OCI-LY3 (cell line): ENCODE data around the gene ARHGEF25.
A peak's percentile ranks its signal among the peaks of the same experiment; 100 is the strongest.

ENCODE experiments used
- H2AFZ ChIP-seq: fragments of 200-600, 300-600 bp; shearing (Covaris generic); 2 replicates; pipeline ENCODE4 v1.6.0; 2014; ENCODE audit warnings: antibody characterized with exemption, low read depth, low read length
- H3K27ac ChIP-seq: fragments of 200-600, 300-600 bp; sonication (generic); 2 replicates; pipeline ENCODE4 v1.5.1; 2014; ENCODE audit warnings: mild to moderate bottlenecking, low read length, moderate library complexity, mixed read lengths
- H3K27me3 ChIP-seq: fragments of 200-600, 300-600 bp; sonication (generic); 2 replicates; pipeline ENCODE4 v1.6.1; 2014; ENCODE audit warnings: low read depth, low read length, mixed read lengths
- H3K36me3 ChIP-seq: fragments of 200-600, 300-600 bp; sonication (generic); replicated peaks from 2 replicates; pipeline ENCODE3; 2014; ENCODE audit warnings: low read depth, low read length, mixed read lengths
- H3K4me1 ChIP-seq: fragments of 300-600, 200-600 bp; sonication (generic); 2 replicates; pipeline ENCODE4 v1.6.1; 2014; ENCODE audit warnings: low read length, mixed read lengths
- H3K4me2 ChIP-seq: fragments of 200-600, 300-600 bp; sonication (generic); 2 replicates; pipeline ENCODE4 v1.6.1; 2014; ENCODE audit warnings: low read length, mixed read lengths
- H3K4me3 ChIP-seq: fragments of 300-600, 200-600 bp; sonication (generic); 2 replicates; pipeline ENCODE4 v1.5.1; 2014; ENCODE audit warnings: antibody characterized with exemption, mild to moderate bottlenecking, low read length, moderate library complexity
- H3K79me2 ChIP-seq: fragments of 300-600, 200-600 bp; shearing (Covaris generic); 2 replicates; pipeline ENCODE4 v1.6.1; 2014; ENCODE audit warnings: mild to moderate bottlenecking, low read length, mixed read lengths
- H3K9ac ChIP-seq: fragments of 300-600, 200-600 bp; shearing (Covaris generic); 2 replicates; pipeline ENCODE4 v1.6.0; 2014; ENCODE audit warnings: mild to moderate bottlenecking, low read length, moderate library complexity
- H3K9me3 ChIP-seq: fragments of 200-600, 300-600 bp; shearing (Covaris generic); 2 replicates; pipeline ENCODE4 v1.6.1; 2014; ENCODE audit warnings: low read length, mixed read lengths; ENCODE audit not compliant: insufficient read depth
- H4K20me1 ChIP-seq: fragments of 200-600, 300-600 bp; sonication (generic); 2 replicates; pipeline ENCODE4 v1.6.1; 2016; ENCODE audit warnings: low read length, mixed read lengths; ENCODE audit not compliant: insufficient read depth
- EZH2phosphoT487 ChIP-seq: fragments of 200-600 bp; shearing (Covaris generic); IDR thresholded peaks from 2 replicates; pipeline ENCODE4 v1.6.1; 2018; ENCODE audit warnings: antibody characterized with exemption, mixed run types, low read depth
- TF ChIP-seq, protein P1 (sequence below): fragments of 200-600, 300-600 bp; sonication (generic); IDR thresholded peaks from 2 replicates; pipeline ENCODE4 v1.5.1; 2014; ENCODE audit warnings: antibody characterized with exemption, low read length, low read depth

The ARHGEF25 gene

GRCh38 chr12:57610554-57611107 lies 604 bp upstream of the ARHGEF25 start:
- Histone ChIP-seq H3K27me3 (no peaks in the 10 kb centered on the region), H3K4me3 (peak overlapping the region; percentile 95), H3K9ac (peak overlapping the region; percentile 87), H3K79me2 (peaks cover 3% of the 10 kb centered on the region), H4K20me1 (no peaks in the 10 kb centered on the region), H3K4me2 (peak overlapping the region; percentile 88), H3K4me1 (peaks cover 30% of the 10 kb centered on the region), H3K9me3 (no peaks in the 10 kb centered on the region), H3K36me3 (peaks cover 4% of the 10 kb centered on the region), H2AFZ (peak overlapping the region; percentile 87), H3K27ac (no peak overlapping the region)
- TF ChIP-seq EZH2phosphoT487 = no peak
- TF ChIP-seq, protein P1, sequence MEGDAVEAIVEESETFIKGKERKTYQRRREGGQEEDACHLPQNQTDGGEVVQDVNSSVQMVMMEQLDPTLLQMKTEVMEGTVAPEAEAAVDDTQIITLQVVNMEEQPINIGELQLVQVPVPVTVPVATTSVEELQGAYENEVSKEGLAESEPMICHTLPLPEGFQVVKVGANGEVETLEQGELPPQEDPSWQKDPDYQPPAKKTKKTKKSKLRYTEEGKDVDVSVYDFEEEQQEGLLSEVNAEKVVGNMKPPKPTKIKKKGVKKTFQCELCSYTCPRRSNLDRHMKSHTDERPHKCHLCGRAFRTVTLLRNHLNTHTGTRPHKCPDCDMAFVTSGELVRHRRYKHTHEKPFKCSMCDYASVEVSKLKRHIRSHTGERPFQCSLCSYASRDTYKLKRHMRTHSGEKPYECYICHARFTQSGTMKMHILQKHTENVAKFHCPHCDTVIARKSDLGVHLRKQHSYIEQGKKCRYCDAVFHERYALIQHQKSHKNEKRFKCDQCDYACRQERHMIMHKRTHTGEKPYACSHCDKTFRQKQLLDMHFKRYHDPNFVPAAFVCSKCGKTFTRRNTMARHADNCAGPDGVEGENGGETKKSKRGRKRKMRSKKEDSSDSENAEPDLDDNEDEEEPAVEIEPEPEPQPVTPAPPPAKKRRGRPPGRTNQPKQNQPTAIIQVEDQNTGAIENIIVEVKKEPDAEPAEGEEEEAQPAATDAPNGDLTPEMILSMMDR = no peak

GRCh38 chr12:57611827-57612710 lies 834 bp downstream of the ARHGEF25 start:
- Histone ChIP-seq H3K4me2 (peak overlapping the region; percentile 88), H3K9me3 (no peaks in the 10 kb centered on the region), H2AFZ (no peak overlapping the region), H3K9ac (peak overlapping the region; percentile 87), H3K4me1 (peaks cover 28% of the 10 kb centered on the region), H3K36me3 (peaks cover 8% of the 10 kb centered on the region), H3K4me3 (peak overlapping the region; percentile 95), H3K79me2 (no peaks in the 10 kb centered on the region), H3K27me3 (no peaks in the 10 kb centered on the region), H3K27ac (no peak overlapping the region), H4K20me1 (no peaks in the 10 kb centered on the region)
- TF ChIP-seq, protein P1 = no peak

GRCh38 chr12:57612711-57613426 lies 1.6 kb downstream of the ARHGEF25 start:
- H3K9ac ChIP-seq = no peak overlapping the region
- TF ChIP-seq, protein P1 = no peak
- TF ChIP-seq EZH2phosphoT487 = no peak
- H3K27me3 ChIP-seq = no peaks in the 10 kb centered on the region
- H4K20me1 ChIP-seq = no peaks in the 10 kb centered on the region
- H3K4me1 ChIP-seq = peaks cover 28% of the 10 kb centered on the region
- no peak overlapping the region for H2AFZ ChIP-seq
- H3K27ac ChIP-seq = no peak overlapping the region
- no peaks in the 10 kb centered on the region for H3K79me2 ChIP-seq
- H3K4me3 ChIP-seq = no peak overlapping the region
- no peaks in the 10 kb centered on the region for H3K9me3 ChIP-seq
- peaks cover 8% of the 10 kb centered on the region for H3K36me3 ChIP-seq
- H3K4me2 ChIP-seq = no peak overlapping the region

DNA sequence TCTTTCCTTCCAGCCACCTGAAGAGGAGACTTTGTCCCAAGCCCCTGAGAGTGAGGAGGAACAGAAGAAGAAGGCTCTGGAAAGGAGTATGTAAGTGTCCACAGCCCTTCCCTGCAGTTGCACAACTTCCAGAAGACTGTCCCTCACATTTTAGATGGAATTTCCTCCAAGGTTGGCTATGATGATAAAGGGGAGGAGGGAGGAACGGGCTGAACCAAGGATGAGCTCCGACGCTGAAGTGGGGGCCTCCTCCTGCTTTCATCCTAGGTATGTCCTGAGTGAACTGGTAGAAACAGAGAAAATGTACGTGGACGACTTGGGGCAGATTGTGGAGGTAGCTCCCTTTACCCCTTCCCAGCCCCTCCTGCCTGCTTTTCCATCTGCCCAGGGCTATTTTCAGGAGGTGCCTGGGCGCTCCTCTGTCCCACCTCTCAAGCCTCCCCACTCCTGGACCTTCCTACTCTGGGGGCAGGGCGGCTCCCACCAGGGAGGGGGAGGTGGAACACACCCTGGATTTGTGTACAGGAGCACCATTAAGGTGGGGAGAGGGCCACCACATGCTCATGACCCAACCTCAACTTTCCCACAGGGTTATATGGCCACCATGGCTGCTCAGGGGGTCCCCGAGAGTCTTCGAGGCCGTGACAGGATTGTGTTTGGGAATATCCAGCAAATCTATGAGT lies 2.3 kb downstream of the ARHGEF25 start:
- H3K4me3 ChIP-seq = peak overlapping the region; percentile 26
- H3K4me1 ChIP-seq = peaks cover 28% of the 10 kb centered on the region
- H3K4me2 ChIP-seq = peak overlapping the region; percentile 56
- H3K27ac ChIP-seq = no peak overlapping the region
- H3K36me3 ChIP-seq = peaks cover 8% of the 10 kb centered on the region
- H3K9me3 ChIP-seq = no peaks in the 10 kb centered on the region
- no peaks in the 10 kb centered on the region for H3K27me3 ChIP-seq
- H2AFZ ChIP-seq = no peak overlapping the region
- no peaks in the 10 kb centered on the region for H3K79me2 ChIP-seq
- H4K20me1 ChIP-seq = no peaks in the 10 kb centered on the region
- no peak for TF ChIP-seq EZH2phosphoT487
- TF ChIP-seq, protein P1 = no peak
- no peak overlapping the region for H3K9ac ChIP-seq
